HepG2 (cell line): ENCODE measurements around the gene RAC3. TPM values are rescaled to one million over a fixed set of nuclear protein-coding genes. Genes with fewer than 3 reads are reported as not detected.
A peak's percentile ranks its signal among the peaks of the same experiment; 100 is the strongest.

Experiments
- BCL6 ChIP-seq: IDR thresholded peaks from 2 replicates; pipeline ENCODE4 v1.6.1; 2016; ENCODE audit warnings: missing genetic modification reagents, missing compliant biosample characterization
- E2F5 ChIP-seq: sonication (generic); formaldehyde crosslinking; conservative IDR thresholded peaks from 2 replicates; pipeline ENCODE4 v1.4.0; 2020; ENCODE audit warnings: missing genetic modification reagents
- ELF4 ChIP-seq: sonication (generic); formaldehyde crosslinking; IDR thresholded peaks from 2 replicates; pipeline ENCODE4 v1.5.0; 2020; ENCODE audit warnings: missing genetic modification reagents, mild to moderate bottlenecking, moderate library complexity, borderline replicate concordance
- ETS1 ChIP-seq: sonication (generic); formaldehyde crosslinking; IDR thresholded peaks from 2 replicates; pipeline ENCODE4 v1.4.0; 2020; ENCODE audit warnings: missing genetic modification reagents
- GABPB1 ChIP-seq: IDR thresholded peaks from 2 replicates; pipeline ENCODE4 v1.6.1; 2016; ENCODE audit warnings: mild to moderate bottlenecking, missing genetic modification reagents, moderate library complexity, missing compliant biosample characterization
- HNRNPUL1 ChIP-seq: fragments of 200-400 bp; formaldehyde crosslinking; IDR thresholded peaks from 2 replicates; pipeline ENCODE4 v1.6.1; 2017; ENCODE audit warnings: low read depth, mild to moderate bottlenecking, low read length, moderate library complexity
- JARID2 ChIP-seq: sonication (generic); formaldehyde crosslinking; IDR thresholded peaks from 2 replicates; pipeline ENCODE4 v1.8.1; 2023; ENCODE audit warnings: missing genetic modification reagents, inconsistent platforms; ENCODE audit not compliant: insufficient replicate concordance
- MTA3 ChIP-seq: sonication (generic); formaldehyde crosslinking; IDR thresholded peaks from 2 replicates; pipeline ENCODE4 v1.4.0; 2020; ENCODE audit warnings: missing genetic modification reagents
- NAIF1 ChIP-seq: sonication (generic); formaldehyde crosslinking; IDR thresholded peaks from 2 replicates; pipeline ENCODE4 v1.5.0; 2020; ENCODE audit warnings: mild to moderate bottlenecking, missing genetic modification reagents, borderline replicate concordance
- RXRB ChIP-seq: IDR thresholded peaks from 2 replicates; pipeline ENCODE4 v1.6.1; 2016; ENCODE audit warnings: borderline replicate concordance, missing genetic modification reagents, missing compliant biosample characterization
- SALL2 ChIP-seq: sonication (generic); formaldehyde crosslinking; IDR thresholded peaks from 2 replicates; pipeline ENCODE4 v1.8.1; 2023; ENCODE audit warnings: mild to moderate bottlenecking, missing genetic modification reagents, inconsistent platforms
- THAP9 ChIP-seq: sonication (generic); formaldehyde crosslinking; IDR thresholded peaks from 2 replicates; pipeline ENCODE4; 2020; ENCODE audit warnings: missing genetic modification reagents, mild to moderate bottlenecking, borderline replicate concordance
- ZBTB25 ChIP-seq: IDR thresholded peaks from 2 replicates; pipeline ENCODE4 v1.6.1; 2018; ENCODE audit warnings: missing genetic modification reagents
- ZBTB37 ChIP-seq: sonication (generic); formaldehyde crosslinking; IDR thresholded peaks from 2 replicates; pipeline ENCODE4 v1.4.0; 2020; ENCODE audit warnings: mild to moderate bottlenecking, missing genetic modification reagents
- ZBTB7B ChIP-seq: sonication (generic); formaldehyde crosslinking; IDR thresholded peaks from 2 replicates; pipeline ENCODE4 v1.4.0; 2020; ENCODE audit warnings: missing genetic modification reagents
- ZNF546 ChIP-seq: sonication (generic); formaldehyde crosslinking; conservative IDR thresholded peaks from 2 replicates; pipeline ENCODE4 v1.8.1; 2023; ENCODE audit warnings: mild to moderate bottlenecking, missing genetic modification reagents
- ZNF598 ChIP-seq: sonication (generic); formaldehyde crosslinking; IDR thresholded peaks from 2 replicates; pipeline ENCODE4 v1.5.1; 2020; ENCODE audit warnings: mild to moderate bottlenecking, missing genetic modification reagents, borderline replicate concordance
- ZNF629 ChIP-seq: sonication (generic); formaldehyde crosslinking; conservative IDR thresholded peaks from 2 replicates; pipeline ENCODE4 v1.5.0; 2020; ENCODE audit warnings: missing genetic modification reagents
- ZSCAN21 ChIP-seq: sonication (generic); formaldehyde crosslinking; IDR thresholded peaks from 2 replicates; pipeline ENCODE4 v1.8.0; 2022; ENCODE audit warnings: mild to moderate bottlenecking, missing genetic modification reagents, moderate library complexity, borderline replicate concordance
- ZZZ3 ChIP-seq: sonication (generic); formaldehyde crosslinking; IDR thresholded peaks from 2 replicates; pipeline ENCODE4 v1.4.0; 2020; ENCODE audit warnings: missing genetic modification reagents, mild to moderate bottlenecking, borderline replicate concordance
- polyA plus RNA-seq, 8 experiments: library from polyadenylated mRNA; depleted of rRNA in 3 of 8; stranded (reverse) in 7 of 8; unstranded in 1 of 8; fragments of >200 nt; fragmentation: Illumina TruSeq in 4 of 8; extraction: Trizol in 4 of 8; gene quantifications; 2 replicates each; pipeline versions ENCODE4 v1.2.1 to v1.2.3, GENCODE V29; 2011 to 2016; ENCODE audit warnings: low read depth in 4 of 8, missing spikeins in 1 of 8, mixed read lengths in 1 of 8; ENCODE audit not compliant: insufficient read depth in 1 of 8
- total RNA-seq, 5 experiments: library from RNA; depleted of rRNA; stranded (reverse); fragments of >200 nt; fragmentation: Illumina TruSeq; extraction: Trizol; gene quantifications; 2 replicates each; pipeline ENCODE4 v1.2.3, GENCODE V29; 2016; ENCODE audit warnings: low read depth in 1 of 5

Gene RAC3
- total and polyA plus RNA-seq, 2 of the 13 experiments (the other 11 are each of a cell fraction or from before 2014, with no cell fraction given) = 10.5 to 21.3 TPM

GRCh38 chr17:82037092-82037888 lies 5.8 kb downstream of the RAC3 start, which contains the start of gene DCXR (continued):
- TF ChIP-seq BCL6 (CRISPR knock-in tag) (peak; percentile 44; the same call in 1 of the 2 replicates), ZSCAN21 (CRISPR knock-in tag) (peak; percentile 93), MTA3 (no peak), E2F5 (CRISPR knock-in tag) (no peak), JARID2 (CRISPR knock-in tag) (no peak), ELF4 (CRISPR knock-in tag) (no peak), GABPB1 (CRISPR knock-in tag) (peak; percentile 84), ZBTB37 (no peak), HNRNPUL1 (no peak; the same call in 1 of the 2 replicates), ZNF598 (CRISPR knock-in tag) (no peak; the same call in 1 of the 2 replicates), ZBTB25 (CRISPR knock-in tag) (no peak; the same call in 1 of the 2 replicates), SALL2 (peak; percentile 97), ZNF546 (CRISPR knock-in tag) (peak; percentile 83; the same call in 1 of the 2 replicates), NAIF1 (CRISPR knock-in tag) (no peak), ZZZ3 (CRISPR knock-in tag) (no peak), ZNF629 (CRISPR knock-in tag) (no peak), RXRB (CRISPR knock-in tag) (peak; percentile 59), ZBTB7B (peak; percentile 32; the same call in 1 of the 2 replicates), THAP9 (CRISPR knock-in tag) (peak; percentile 76; the same call in 1 of the 2 replicates), ETS1 (CRISPR knock-in tag) (no peak)
